GM20000 (cell line): Measurements from ENCODE around the gene TOX3.

Experiments used
- DNase-seq: peaks from one replicate; pipeline ENCODE4 v3.0.0; 2012; ENCODE audit warnings: low spot score
- TF ChIP-seq, protein P1 (sequence below): IDR thresholded peaks from 2 replicates; pipeline ENCODE4 v1.5.1; 2012; ENCODE audit warnings: mild to moderate bottlenecking, control low read depth; ENCODE audit errors: extremely low read depth, missing control alignments

Gene TOX3

GRCh38 chr16:52473096-52473495, 73.8 kb downstream of the TOX3 start:
- DNase-seq: no peak
- TF ChIP-seq, protein P1, sequence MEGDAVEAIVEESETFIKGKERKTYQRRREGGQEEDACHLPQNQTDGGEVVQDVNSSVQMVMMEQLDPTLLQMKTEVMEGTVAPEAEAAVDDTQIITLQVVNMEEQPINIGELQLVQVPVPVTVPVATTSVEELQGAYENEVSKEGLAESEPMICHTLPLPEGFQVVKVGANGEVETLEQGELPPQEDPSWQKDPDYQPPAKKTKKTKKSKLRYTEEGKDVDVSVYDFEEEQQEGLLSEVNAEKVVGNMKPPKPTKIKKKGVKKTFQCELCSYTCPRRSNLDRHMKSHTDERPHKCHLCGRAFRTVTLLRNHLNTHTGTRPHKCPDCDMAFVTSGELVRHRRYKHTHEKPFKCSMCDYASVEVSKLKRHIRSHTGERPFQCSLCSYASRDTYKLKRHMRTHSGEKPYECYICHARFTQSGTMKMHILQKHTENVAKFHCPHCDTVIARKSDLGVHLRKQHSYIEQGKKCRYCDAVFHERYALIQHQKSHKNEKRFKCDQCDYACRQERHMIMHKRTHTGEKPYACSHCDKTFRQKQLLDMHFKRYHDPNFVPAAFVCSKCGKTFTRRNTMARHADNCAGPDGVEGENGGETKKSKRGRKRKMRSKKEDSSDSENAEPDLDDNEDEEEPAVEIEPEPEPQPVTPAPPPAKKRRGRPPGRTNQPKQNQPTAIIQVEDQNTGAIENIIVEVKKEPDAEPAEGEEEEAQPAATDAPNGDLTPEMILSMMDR: no peak

- DNase-seq: no peak
- TF ChIP-seq, protein P1: no peak
These were observed 75.1 kb downstream of the TOX3 start for GRCh38 chr16:52471650-52472370.

DNA sequence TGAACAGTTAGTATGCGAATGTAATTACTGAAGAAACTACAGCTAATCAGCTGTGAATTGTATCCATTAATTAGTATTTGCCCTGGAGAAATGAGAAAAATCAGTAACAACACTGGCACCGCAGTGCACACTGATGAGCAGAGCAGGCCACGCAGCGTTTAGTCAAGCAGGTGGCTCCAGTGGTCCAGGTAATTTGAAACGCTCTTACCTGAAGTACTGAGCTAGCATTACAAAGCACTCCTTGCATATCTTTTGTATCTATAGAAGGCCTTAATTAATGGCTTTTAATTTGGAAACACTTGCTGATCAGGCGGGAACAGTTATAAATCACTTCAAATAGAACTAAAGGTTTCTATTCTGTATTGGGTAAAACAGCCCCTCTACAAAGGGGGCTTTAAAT, 76.4 kb downstream of the TOX3 start:
- DNase-seq: no peak
- TF ChIP-seq, protein P1: no peak

- TF ChIP-seq, protein P1: no peak
- no peak for DNase-seq
These were observed 77.2 kb downstream of the TOX3 start for GRCh38 chr16:52469775-52470174.

DNA sequence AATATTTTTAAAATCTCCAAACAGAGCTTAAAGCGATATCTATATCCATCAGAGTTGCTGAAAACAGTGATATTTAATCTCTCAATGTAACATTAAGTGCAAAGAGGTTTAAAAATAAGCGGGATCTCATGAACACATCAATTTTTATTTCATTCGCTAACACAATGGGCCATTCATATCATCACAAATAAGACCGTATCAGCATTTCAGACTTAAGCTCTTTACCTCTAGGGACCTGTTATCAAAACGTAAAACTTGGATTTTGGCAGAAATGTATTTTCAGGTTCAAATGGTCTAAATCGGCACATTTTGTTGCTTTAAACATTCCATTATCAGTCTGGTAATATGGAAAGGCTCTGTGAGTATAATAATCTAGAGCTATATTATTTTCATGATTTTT, 77.9 kb downstream of the TOX3 start:
- TF ChIP-seq, protein P1: no peak
- DNase-seq: no peak

DNA sequence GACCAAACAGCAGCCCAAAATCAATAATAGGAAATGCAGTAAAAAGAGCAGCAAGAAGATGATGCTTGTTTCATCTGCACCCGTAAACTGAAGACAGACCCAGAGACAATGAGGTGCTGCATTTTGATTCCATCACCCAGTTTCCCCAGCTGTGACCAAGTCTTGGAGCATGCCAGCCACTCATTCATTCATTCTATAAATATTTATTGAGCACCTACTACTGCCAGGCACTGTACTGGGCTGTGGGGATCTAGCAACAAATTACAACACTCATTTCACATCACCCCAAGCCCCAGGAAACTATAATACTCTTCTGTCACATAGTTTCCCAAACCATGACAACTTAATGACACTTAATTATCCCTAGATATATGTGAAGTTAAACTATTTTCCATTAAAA, 79.2 kb downstream of the TOX3 start:
- no peak for DNase-seq
- TF ChIP-seq, protein P1: no peak

- TF ChIP-seq, protein P1: no peak
- no peak for DNase-seq
These were observed 79.9 kb downstream of the TOX3 start for GRCh38 chr16:52466994-52467393.
